Loucy (cell line): ENCODE data around the gene MBP.

Experiments used
- EZH2phosphoT487 ChIP-seq: fragments of 200-600 bp; IDR thresholded peaks from 2 replicates; pipeline ENCODE4 v1.6.1; 2018; ENCODE audit warnings: antibody characterized with exemption, mild to moderate bottlenecking, moderate library complexity, borderline replicate concordance
- TF ChIP-seq, protein P1 (sequence below): fragments of 200-600 bp; sonication (generic); conservative IDR thresholded peaks from 2 replicates; pipeline ENCODE4 v1.5.1; 2014; ENCODE audit warnings: mild to moderate bottlenecking, antibody characterized with exemption, low read length

DNA sequence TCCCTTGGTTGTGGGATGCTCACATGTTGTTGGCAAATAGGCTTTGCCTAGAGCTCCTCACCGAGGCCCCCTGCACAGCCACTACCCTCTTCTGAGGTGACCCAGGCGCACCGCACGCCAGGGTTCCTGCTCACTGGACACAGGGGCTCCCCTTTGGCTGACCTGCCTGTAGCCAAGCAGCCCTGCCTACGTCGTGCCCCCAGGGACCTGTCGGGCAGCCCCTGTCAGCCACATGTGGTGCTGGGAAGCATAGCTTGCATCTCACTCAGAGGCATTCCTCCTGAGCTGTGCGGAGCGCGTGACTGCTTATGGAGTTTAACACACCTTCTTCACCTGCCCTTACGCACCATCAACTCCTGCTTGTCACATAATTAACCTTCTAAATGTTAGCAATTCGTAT is 194.0 kb downstream of the MBP start:
- TF ChIP-seq, protein P1, sequence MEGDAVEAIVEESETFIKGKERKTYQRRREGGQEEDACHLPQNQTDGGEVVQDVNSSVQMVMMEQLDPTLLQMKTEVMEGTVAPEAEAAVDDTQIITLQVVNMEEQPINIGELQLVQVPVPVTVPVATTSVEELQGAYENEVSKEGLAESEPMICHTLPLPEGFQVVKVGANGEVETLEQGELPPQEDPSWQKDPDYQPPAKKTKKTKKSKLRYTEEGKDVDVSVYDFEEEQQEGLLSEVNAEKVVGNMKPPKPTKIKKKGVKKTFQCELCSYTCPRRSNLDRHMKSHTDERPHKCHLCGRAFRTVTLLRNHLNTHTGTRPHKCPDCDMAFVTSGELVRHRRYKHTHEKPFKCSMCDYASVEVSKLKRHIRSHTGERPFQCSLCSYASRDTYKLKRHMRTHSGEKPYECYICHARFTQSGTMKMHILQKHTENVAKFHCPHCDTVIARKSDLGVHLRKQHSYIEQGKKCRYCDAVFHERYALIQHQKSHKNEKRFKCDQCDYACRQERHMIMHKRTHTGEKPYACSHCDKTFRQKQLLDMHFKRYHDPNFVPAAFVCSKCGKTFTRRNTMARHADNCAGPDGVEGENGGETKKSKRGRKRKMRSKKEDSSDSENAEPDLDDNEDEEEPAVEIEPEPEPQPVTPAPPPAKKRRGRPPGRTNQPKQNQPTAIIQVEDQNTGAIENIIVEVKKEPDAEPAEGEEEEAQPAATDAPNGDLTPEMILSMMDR = no peak
- no peak for TF ChIP-seq EZH2phosphoT487
